CD4-positive, alpha-beta T cell (primary cell): ENCODE data around the gene MYL12A. TPM values are rescaled to one million over a fixed set of nuclear protein-coding genes. Genes with fewer than 3 reads are reported as not detected.

Experiments
- ATAC-seq: fragments of 200-7000 bp; cut with Tn5 transposase; one replicate; pipeline ENCODE4 v1.10.0; 2022; ENCODE audit warnings: mild to moderate bottlenecking; ENCODE audit not compliant: poor library complexity
- CTCF ChIA-PET: fragments of 350-600 bp; sonication (Branson Sonifier 250); formaldehyde crosslinking; loops from one replicate; lab custom pipeline; 2021; ENCODE audit warnings: antibody characterized with exemption, inconsistent platforms; lab: Charles Lee
- POLR2A ChIA-PET: fragments of 350-600 bp; sonication (Branson Sonifier 250); formaldehyde crosslinking; loops from one replicate; lab custom pipeline; 2021; ENCODE audit warnings: antibody characterized with exemption, inconsistent platforms; lab: Charles Lee
- DNase-seq, 14 experiments: peaks; one replicate each; pipeline ENCODE4 v3.0.0-alpha.2; 2013 to 2020; ENCODE audit warnings: mixed read lengths in 2 of 14
- H3K27ac ChIP-seq, 2 donors: one replicate each; pipeline versions ENCODE4 v1.5.1 to v1.7.0; 2013; ENCODE audit warnings: low read length in 2 of 2, low read depth in 1 of 2, mild to moderate bottlenecking in 1 of 2
- H3K27me3 ChIP-seq, 2 experiments: 1 replicate in 1 of 2; 2 replicates in 1 of 2; pipeline versions ENCODE4 v1.6.1 to v1.7.0; 2013; ENCODE audit warnings: low read length in 2 of 2, control low read depth in 1 of 2, mild to moderate bottlenecking in 1 of 2, moderate library complexity in 1 of 2; ENCODE audit not compliant: insufficient read depth in 2 of 2, control insufficient read depth in 1 of 2
- H3K36me3 ChIP-seq: one replicate; pipeline ENCODE4 v1.6.1; 2013; ENCODE audit warnings: low read length, control low read depth; ENCODE audit not compliant: insufficient read depth
- H3K4me1 ChIP-seq: one replicate; pipeline ENCODE4 v1.6.1; 2013; ENCODE audit warnings: low read length, control low read depth; ENCODE audit not compliant: insufficient read depth
- H3K4me3 ChIP-seq: one replicate; pipeline ENCODE4 v1.5.1; 2013; ENCODE audit warnings: mild to moderate bottlenecking, low read length, moderate library complexity
- H3K9me3 ChIP-seq, 2 experiments: 1 replicate in 1 of 2; 2 replicates in 1 of 2; pipeline versions ENCODE4 v1.6.1 to v1.7.0; 2013; ENCODE audit warnings: low read length in 2 of 2, mild to moderate bottlenecking in 2 of 2, control low read depth in 1 of 2, moderate library complexity in 1 of 2; ENCODE audit not compliant: control insufficient read depth in 1 of 2, insufficient read depth in 1 of 2
- H3K27ac Mint-ChIP-seq: one replicate; pipeline ENCODE4 v1.8.0; 2020; ENCODE audit warnings: mixed read lengths
- H3K27me3 Mint-ChIP-seq: one replicate; pipeline ENCODE4 v1.8.0; 2021; ENCODE audit warnings: mixed read lengths
- H3K36me3 Mint-ChIP-seq: one replicate; pipeline ENCODE4 v1.8.0; 2021; ENCODE audit warnings: low read depth, mixed read lengths
- H3K4me1 Mint-ChIP-seq: one replicate; pipeline ENCODE4 v1.8.0; 2021; ENCODE audit warnings: low read depth, mixed read lengths
- H3K4me3 Mint-ChIP-seq: one replicate; pipeline ENCODE4 v1.8.0; 2020; ENCODE audit warnings: mild to moderate bottlenecking, mixed read lengths
- H3K9me3 Mint-ChIP-seq: one replicate; pipeline ENCODE4 v1.8.0; 2020; ENCODE audit warnings: mixed read lengths
- CTCF ChIP-seq: fragments of 200-600 bp; IDR thresholded peaks from one replicate; pipeline ENCODE4 v1.8.0; 2022; ENCODE audit warnings: antibody characterized with exemption, mild to moderate bottlenecking
- intact Hi-C, 2 experiments: fragments of 100-400 bp; cut with DNase I in 1 of 2; cut with micrococcal nuclease in 1 of 2; formaldehyde crosslinking; loops; one replicate each; pipeline versions ENCODE4 v1.15.1 to v1.9.0; 2023 to 2025; cut with DNase I, micrococcal nuclease
- total RNA-seq, 174 experiments: library from RNA in 2 of 174; stranded (reverse) in 2 of 174; gene quantifications; one replicate each; pipeline ENCODE4 v1.2.3 and lab custom pipeline; 2021 to 2026

Gene MYL12A
- total RNA-seq, 2 experiments from 2014 or later, result 188 to 190 TPM

GRCh38 chr18:3233004-3233403 lies 14.6 kb upstream of the MYL12A start:
- H3K27me3 Mint-ChIP-seq, result no peaks in the 10 kb centered on the region
- POLR2A ChIA-PET, result interaction anchor here (0.7 kb wide), 1 partner anchor 155 kb away, joined by 3 read pairs; no protein-coding TSS in a partner anchor
- Histone ChIP-seq H3K27me3 (no peaks in the 10 kb centered on the region), H3K27ac (no peak overlapping the region), H3K4me1 (no peaks in the 10 kb centered on the region), H3K4me3 (no peak overlapping the region), H3K36me3 (no peaks in the 10 kb centered on the region), H3K9me3 (no peaks in the 10 kb centered on the region)
- intact Hi-C loops, result no loop called here
- no peaks in the 10 kb centered on the region for H3K36me3 Mint-ChIP-seq
- H3K9me3 Mint-ChIP-seq, result no peaks in the 10 kb centered on the region
- no peak overlapping the region for H3K27ac Mint-ChIP-seq
- H3K4me3 Mint-ChIP-seq, result no peak overlapping the region
- H3K4me1 Mint-ChIP-seq, result no peaks in the 10 kb centered on the region
- CTCF ChIA-PET, result no interaction called here
- no peak for TF ChIP-seq CTCF
- no peak for DNase-seq
- no peak for ATAC-seq

GRCh38 chr18:3233433-3234168 lies 14.0 kb upstream of the MYL12A start:
- Histone ChIP-seq H3K27me3 (no peaks in the 10 kb centered on the region), H3K4me3 (no peak overlapping the region), H3K4me1 (no peaks in the 10 kb centered on the region), H3K36me3 (no peaks in the 10 kb centered on the region), H3K27ac (no peak overlapping the region), H3K9me3 (no peaks in the 10 kb centered on the region)
- Mint-ChIP-seq H3K27me3 (no peaks in the 10 kb centered on the region), H3K4me3 (no peak overlapping the region), H3K36me3 (no peaks in the 10 kb centered on the region), H3K27ac (no peak overlapping the region), H3K9me3 (no peaks in the 10 kb centered on the region), H3K4me1 (no peaks in the 10 kb centered on the region)
- ATAC-seq (no peak), DNase-seq (no peak)
- TF ChIP-seq CTCF, result no peak
- intact Hi-C loops, result no loop called here
- ChIA-PET CTCF (interaction anchor here (1.1 kb wide), 1 partner anchor 30 kb away, joined by 3 read pairs; no protein-coding TSS in a partner anchor), POLR2A (interaction anchor here (0.7 to 1.1 kb wide), 2 partner anchors 12 to 154 kb away, joined by 3 read pairs; no protein-coding TSS in a partner anchor)

GRCh38 chr18:3234457-3234856 lies 13.1 kb upstream of the MYL12A start:
- no peak overlapping the region for H3K27ac Mint-ChIP-seq
- no peaks in the 10 kb centered on the region for H3K4me1 Mint-ChIP-seq
- no peaks in the 10 kb centered on the region for H3K9me3 ChIP-seq
- no peaks in the 10 kb centered on the region for H3K4me1 ChIP-seq
- POLR2A ChIA-PET, result interaction anchor here (1.1 kb wide), 1 partner anchor 11 kb away, joined by 3 read pairs; no protein-coding TSS in a partner anchor
- no peak overlapping the region for H3K4me3 Mint-ChIP-seq
- H3K27me3 ChIP-seq, result no peaks in the 10 kb centered on the region
- no peak overlapping the region for H3K27ac ChIP-seq
- ATAC-seq (no peak), DNase-seq (no peak)
- no peaks in the 10 kb centered on the region for H3K36me3 Mint-ChIP-seq
- CTCF ChIA-PET, result interaction anchor here (1.1 kb wide), 1 partner anchor 30 kb away, joined by 3 read pairs; no protein-coding TSS in a partner anchor
- no peaks in the 10 kb centered on the region for H3K9me3 Mint-ChIP-seq
- intact Hi-C loops, result no loop called here
- no peaks in the 10 kb centered on the region for H3K27me3 Mint-ChIP-seq
- no peak for TF ChIP-seq CTCF
- H3K36me3 ChIP-seq, result no peaks in the 10 kb centered on the region
- no peak overlapping the region for H3K4me3 ChIP-seq
